H1 (cell line): Measurements from ENCODE around the gene ZFAND4. TPM values are rescaled to one million over a fixed set of nuclear protein-coding genes. Genes with fewer than 3 reads are reported as not detected.

Source experiments
- MAX ChIP-seq: IDR thresholded peaks from 2 replicates; pipeline ENCODE4 v1.6.1; 2012; ENCODE audit warnings: inconsistent platforms
- RNF2 ChIP-seq: fragments of 200-900, 300-1000 bp; sonication (generic); IDR thresholded peaks from 2 replicates; pipeline ENCODE4 v1.7.1; 2016; ENCODE audit warnings: borderline replicate concordance, low read depth, mild to moderate bottlenecking, antibody characterized with exemption, low read length; ENCODE audit not compliant: poor library complexity, severe bottlenecking; ENCODE audit errors: missing control alignments
- SIRT6 ChIP-seq: IDR thresholded peaks from one replicate; pipeline ENCODE4 v1.7.1; 2012; ENCODE audit warnings: low read length, inconsistent platforms
- polyA plus RNA-seq, 7 experiments: library from polyadenylated mRNA; depleted of rRNA in 3 of 7; stranded (reverse) in 5 of 7; unstranded in 2 of 7; fragments of >200 nt in 5 of 7; fragments of 200-250 nt in 2 of 7; gene quantifications; 1 replicate in 5 of 7; 2 replicates in 1 of 7; 4 replicates in 1 of 7; pipeline versions ENCODE4 v1.2.1 to v1.2.3, GENCODE V29; 2011 to 2013; ENCODE audit warnings: missing spikeins in 2 of 7, mixed read lengths in 2 of 7
- total RNA-seq: library from RNA; stranded (reverse); fragmentation: NEBNext Ultra II Directional; extraction: Animal tissue kit (Norgen Biotek cat#: 25700); gene quantifications from 2 replicates; pipeline ENCODE4 v1.2.1, GENCODE V29; 2021

The ZFAND4 gene
- total and polyA plus RNA-seq, 2 of the 8 experiments (the other 6 are each of a cell fraction or from before 2014, with no cell fraction given), result 2.8 to 17.8 TPM

GRCh38 chr10:45649296-45649695, 23.3 kb downstream of the ZFAND4 start (continued):
- TF ChIP-seq RNF2 (no peak), SIRT6 (no peak), MAX (no peak)
